Measurements from ENCODE around the gene ACVR1. TPM values are rescaled to one million over a fixed set of nuclear protein-coding genes. Genes with fewer than 3 reads are reported as not detected.

The ACVR1 gene
- total RNA-seq, 1 experiment from 2014 or later = 27.6 TPM

DNA sequence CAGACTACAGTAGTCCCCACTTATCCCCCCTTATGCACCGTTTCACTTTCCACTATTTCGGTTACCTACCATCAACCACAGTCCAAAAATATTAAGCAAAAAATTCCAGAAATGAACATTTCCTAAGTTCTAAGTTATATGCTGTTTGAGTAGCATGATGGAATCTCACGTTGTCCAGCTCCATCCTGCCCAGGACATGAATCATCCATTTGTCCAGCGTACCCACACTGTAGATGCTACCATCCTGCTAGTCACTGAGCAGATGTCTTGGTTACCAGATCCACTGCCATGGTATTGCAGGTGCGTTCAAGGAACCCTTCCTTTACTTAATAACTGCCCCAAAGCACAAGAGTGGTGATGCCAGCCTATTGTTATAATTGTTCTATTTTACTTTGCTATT lies 87.9 kb downstream of the ACVR1 start:
- no peak overlapping the region for H3K4me3 ChIP-seq (ENCODE audit: low read depth in 2 of 2, low read length in 2 of 2)
- H3K27me3 ChIP-seq (ENCODE audit: control insufficient read depth, insufficient read depth, low read length) = no peaks in the 10 kb centered on the region
- DNase-seq (ENCODE audit: low read depth, low spot score) = no peak
- in situ Hi-C loops (cut with HindIII; ENCODE audit: low pct_unique_long_range_greater_than_20kb, low sequenced_read_pairs) = no loop called here
- H3K27ac ChIP-seq (ENCODE audit: low read length) = no peak overlapping the region
- H3K9me3 ChIP-seq (ENCODE audit: control insufficient read depth, insufficient read depth, low read depth, low read length) = no peaks in the 10 kb centered on the region
- intact Hi-C loops (cut with micrococcal nuclease; ENCODE audit: unreplicated experiment) = loop anchor here (10.0 kb wide), 1 partner anchor 87 kb away; the partner anchor contains the start of gene ACVR1
- ChIA-PET POLR2A (no interaction called here), CTCF (no interaction called here)
- no peak for ATAC-seq
- peaks cover 11% of the 10 kb centered on the region for H3K4me1 ChIP-seq (ENCODE audit: control insufficient read depth, insufficient read depth, low read length)
- H3K36me3 ChIP-seq (ENCODE audit: control insufficient read depth, insufficient read depth, low read length) = no peaks in the 10 kb centered on the region; the same call in 1 of the 2 replicates
- BruUV-seq (replicated peaks) = no TSS peak
- TF ChIP-seq SIN3A (IDR thresholded peaks at IDR 0.05; ENCODE audit: borderline replicate concordance, insufficient read depth, low read depth, low read length) (no peak), TCF7L2 (IDR thresholded peaks at IDR 0.05; ENCODE audit: low read depth, low read length) (no peak), POLR2AphosphoS5 (IDR thresholded peaks at IDR 0.05; ENCODE audit: low read depth, low read length) (no peak)
- TF ChIP-seq, protein P1, sequence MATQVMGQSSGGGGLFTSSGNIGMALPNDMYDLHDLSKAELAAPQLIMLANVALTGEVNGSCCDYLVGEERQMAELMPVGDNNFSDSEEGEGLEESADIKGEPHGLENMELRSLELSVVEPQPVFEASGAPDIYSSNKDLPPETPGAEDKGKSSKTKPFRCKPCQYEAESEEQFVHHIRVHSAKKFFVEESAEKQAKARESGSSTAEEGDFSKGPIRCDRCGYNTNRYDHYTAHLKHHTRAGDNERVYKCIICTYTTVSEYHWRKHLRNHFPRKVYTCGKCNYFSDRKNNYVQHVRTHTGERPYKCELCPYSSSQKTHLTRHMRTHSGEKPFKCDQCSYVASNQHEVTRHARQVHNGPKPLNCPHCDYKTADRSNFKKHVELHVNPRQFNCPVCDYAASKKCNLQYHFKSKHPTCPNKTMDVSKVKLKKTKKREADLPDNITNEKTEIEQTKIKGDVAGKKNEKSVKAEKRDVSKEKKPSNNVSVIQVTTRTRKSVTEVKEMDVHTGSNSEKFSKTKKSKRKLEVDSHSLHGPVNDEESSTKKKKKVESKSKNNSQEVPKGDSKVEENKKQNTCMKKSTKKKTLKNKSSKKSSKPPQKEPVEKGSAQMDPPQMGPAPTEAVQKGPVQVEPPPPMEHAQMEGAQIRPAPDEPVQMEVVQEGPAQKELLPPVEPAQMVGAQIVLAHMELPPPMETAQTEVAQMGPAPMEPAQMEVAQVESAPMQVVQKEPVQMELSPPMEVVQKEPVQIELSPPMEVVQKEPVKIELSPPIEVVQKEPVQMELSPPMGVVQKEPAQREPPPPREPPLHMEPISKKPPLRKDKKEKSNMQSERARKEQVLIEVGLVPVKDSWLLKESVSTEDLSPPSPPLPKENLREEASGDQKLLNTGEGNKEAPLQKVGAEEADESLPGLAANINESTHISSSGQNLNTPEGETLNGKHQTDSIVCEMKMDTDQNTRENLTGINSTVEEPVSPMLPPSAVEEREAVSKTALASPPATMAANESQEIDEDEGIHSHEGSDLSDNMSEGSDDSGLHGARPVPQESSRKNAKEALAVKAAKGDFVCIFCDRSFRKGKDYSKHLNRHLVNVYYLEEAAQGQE (IDR thresholded peaks at IDR 0.05; ENCODE audit: insufficient read depth in 1 of 2, low read depth in 2 of 2, low read length in 1 of 2) = no peak
- TF ChIP-seq, protein P2, sequence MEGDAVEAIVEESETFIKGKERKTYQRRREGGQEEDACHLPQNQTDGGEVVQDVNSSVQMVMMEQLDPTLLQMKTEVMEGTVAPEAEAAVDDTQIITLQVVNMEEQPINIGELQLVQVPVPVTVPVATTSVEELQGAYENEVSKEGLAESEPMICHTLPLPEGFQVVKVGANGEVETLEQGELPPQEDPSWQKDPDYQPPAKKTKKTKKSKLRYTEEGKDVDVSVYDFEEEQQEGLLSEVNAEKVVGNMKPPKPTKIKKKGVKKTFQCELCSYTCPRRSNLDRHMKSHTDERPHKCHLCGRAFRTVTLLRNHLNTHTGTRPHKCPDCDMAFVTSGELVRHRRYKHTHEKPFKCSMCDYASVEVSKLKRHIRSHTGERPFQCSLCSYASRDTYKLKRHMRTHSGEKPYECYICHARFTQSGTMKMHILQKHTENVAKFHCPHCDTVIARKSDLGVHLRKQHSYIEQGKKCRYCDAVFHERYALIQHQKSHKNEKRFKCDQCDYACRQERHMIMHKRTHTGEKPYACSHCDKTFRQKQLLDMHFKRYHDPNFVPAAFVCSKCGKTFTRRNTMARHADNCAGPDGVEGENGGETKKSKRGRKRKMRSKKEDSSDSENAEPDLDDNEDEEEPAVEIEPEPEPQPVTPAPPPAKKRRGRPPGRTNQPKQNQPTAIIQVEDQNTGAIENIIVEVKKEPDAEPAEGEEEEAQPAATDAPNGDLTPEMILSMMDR (IDR thresholded peaks at IDR 0.05) = no peak

DNA sequence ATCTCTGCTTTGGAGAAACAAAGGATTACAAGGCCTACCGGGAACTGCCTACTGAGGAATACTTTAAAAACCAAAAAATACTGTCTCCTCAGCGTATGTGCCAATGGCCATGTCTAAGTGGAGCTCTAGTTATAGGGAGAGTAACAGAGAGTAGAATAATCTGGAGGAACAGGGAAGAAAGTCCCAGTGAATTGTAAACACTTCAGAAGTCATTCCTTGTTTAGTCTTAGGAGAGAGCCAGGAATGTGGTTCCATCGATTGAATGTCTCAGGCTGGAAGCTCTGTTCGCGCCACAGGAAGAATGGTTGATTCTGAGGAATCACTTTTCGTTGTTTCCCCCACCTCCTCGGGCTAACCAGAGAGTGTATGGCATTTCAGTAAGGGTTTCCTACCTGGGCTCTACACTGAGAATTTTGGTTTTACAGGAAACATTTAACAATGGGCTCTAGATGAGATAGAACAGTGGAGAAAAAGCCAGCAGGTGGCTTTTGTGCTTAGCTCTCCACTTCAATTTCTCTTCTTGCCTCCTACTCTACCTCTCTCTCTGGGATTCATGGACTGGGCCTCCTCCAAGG lies 88.7 kb downstream of the ACVR1 start:
- ChIA-PET CTCF (no interaction called here), POLR2A (no interaction called here)
- no TSS peak for BruUV-seq (replicated peaks)
- in situ Hi-C loops (cut with HindIII; ENCODE audit: low pct_unique_long_range_greater_than_20kb, low sequenced_read_pairs) = no loop called here
- no peaks in the 10 kb centered on the region for H3K27me3 ChIP-seq (ENCODE audit: control insufficient read depth, insufficient read depth, low read length)
- TF ChIP-seq POLR2AphosphoS5 (IDR thresholded peaks at IDR 0.05; ENCODE audit: low read depth, low read length) = no peak
- TF ChIP-seq, protein P2 (IDR thresholded peaks at IDR 0.05) = no peak
- TF ChIP-seq, protein P1 (IDR thresholded peaks at IDR 0.05; ENCODE audit: insufficient read depth in 1 of 2, low read depth in 2 of 2, low read length in 1 of 2) = no peak
- TF ChIP-seq SIN3A (IDR thresholded peaks at IDR 0.05; ENCODE audit: borderline replicate concordance, insufficient read depth, low read depth, low read length) = no peak
- no peak for TF ChIP-seq TCF7L2 (IDR thresholded peaks at IDR 0.05; ENCODE audit: low read depth, low read length)
- no peaks in the 10 kb centered on the region; the same call in 1 of the 2 replicates for H3K36me3 ChIP-seq (ENCODE audit: control insufficient read depth, insufficient read depth, low read length)
- no peak overlapping the region for H3K27ac ChIP-seq (ENCODE audit: low read length)
- H3K4me1 ChIP-seq (ENCODE audit: control insufficient read depth, insufficient read depth, low read length) = peaks cover 11% of the 10 kb centered on the region
- ATAC-seq (no peak), DNase-seq (ENCODE audit: low read depth, low spot score) (no peak)
- H3K4me3 ChIP-seq (ENCODE audit: low read depth in 2 of 2, low read length in 2 of 2) = no peak overlapping the region
- intact Hi-C loops (cut with micrococcal nuclease; ENCODE audit: unreplicated experiment) = loop anchor here (10.0 kb wide), 1 partner anchor 87 kb away; the partner anchor contains the start of gene ACVR1
- H3K9me3 ChIP-seq (ENCODE audit: control insufficient read depth, insufficient read depth, low read depth, low read length) = no peaks in the 10 kb centered on the region

Measured in Panc1 (cell line).